Lower leg skin (tissue), 4 donors: Measurements from ENCODE around the gene LTV1. TPM values are rescaled to one million over a fixed set of nuclear protein-coding genes. Genes with fewer than 3 reads are reported as not detected.
"Not testable (repeated sequence)": the region's sequence is repeated elsewhere in the genome, so short reads cannot be mapped to it uniquely, and the experiment has no call there.

Experiments
- DNase-seq, 2 donors: peaks; one replicate each; pipeline ENCODE4 v3.0.0-alpha.2; 2019; ENCODE audit warnings: low spot score in 2 of 2
- H3K4me3 ChIP-seq: fragments of 200-600 bp; sonication (generic); 2 replicates; pipeline ENCODE4 v1.5.1; 2017; ENCODE audit warnings: mild to moderate bottlenecking, low read depth; ENCODE audit not compliant: poor library complexity, severe bottlenecking
- CTCF ChIP-seq, 3 donors: fragments of 450-650 bp; IDR thresholded peaks; one replicate each; pipeline ENCODE4 v1.5.1; 2016; ENCODE audit warnings: antibody characterized with exemption in 3 of 3, mild to moderate bottlenecking in 3 of 3, moderate library complexity in 2 of 3
- POLR2A ChIP-seq, 2 donors: fragments of 450-650 bp; IDR thresholded peaks; one replicate each; pipeline ENCODE4 v1.6.1; 2016 to 2017; ENCODE audit warnings: antibody characterized with exemption in 2 of 2, mild to moderate bottlenecking in 1 of 2, moderate library complexity in 1 of 2
- WGBS, 2 donors: methylation state at CpG; one replicate each; pipeline ENCODE4 v1.1.5; 2018; 5-methylcytosine and 5-hydroxymethylcytosine counted together
- intact Hi-C: fragments of 100-400 bp; cut with DNase I; formaldehyde crosslinking; loops from one replicate; pipeline ENCODE4 v1.15.0; 2023; ENCODE audit warnings: low total_unique reads
- total RNA-seq, 4 donors: library from RNA; depleted of rRNA; stranded (reverse); fragments of >200 nt; gene quantifications; one replicate each; pipeline ENCODE4 v1.1.0, GENCODE V29; 2016

LTV1 gene
- total RNA-seq: 10 to 100 TPM in 3 of 4 donors, 1 to 10 TPM in 1; 9.5 to 19.0 (median 16.1) TPM

GRCh38 chr6:143842902-143843676, at the start of gene LTV1:
TSS of gene LTV1 (plus strand) at chr6:143843338. CDS start at chr6:143843478, 140 bp downstream.
- H3K4me3 ChIP-seq: peak within 1 kb of the TSS; percentile 79
- TF ChIP-seq CTCF (IDR thresholded peaks at IDR 0.05) (peak in 1 of 3 donors; percentile 27), POLR2A (IDR thresholded peaks at IDR 0.05) (no peak)
- DNase-seq: peak; percentile 96 to 99
- intact Hi-C loops: no loop called here
- WGBS, 2 donors: 0 to 1% methylated on average over 41 to 47 of the region's 64 CpGs

- WGBS, 2 donors: 94 to 98% methylated on average over 2 of the region's 2 CpGs
- intact Hi-C loops, DNase-seq, H3K4me3 ChIP-seq: not testable (repeated sequence)
Observed at GRCh38 chr6:143796551-143796950, 46.6 kb upstream of the LTV1 start.

GRCh38 chr6:143798487-143798886, 44.7 kb upstream of the LTV1 start:
- DNase-seq, intact Hi-C loops, H3K4me3 ChIP-seq: not testable (repeated sequence)
- WGBS, 2 donors: 90 to 96% methylated on average over 3 of the region's 3 CpGs

- no peak overlapping the region for H3K4me3 ChIP-seq
- TF ChIP-seq CTCF (IDR thresholded peaks at IDR 0.05) (no peak), POLR2A (IDR thresholded peaks at IDR 0.05) (no peak)
- no peak for DNase-seq
- WGBS, 2 donors: 96% methylated on average over 8 of the region's 8 CpGs
- intact Hi-C loops: no loop called here
Observed at GRCh38 chr6:143802833-143803565, 40.1 kb upstream of the LTV1 start.

- TF ChIP-seq POLR2A (IDR thresholded peaks at IDR 0.05) (no peak), CTCF (IDR thresholded peaks at IDR 0.05) (no peak)
- H3K4me3 ChIP-seq: no peak overlapping the region
- DNase-seq: no peak
- intact Hi-C loops: no loop called here
- WGBS, 2 donors: 91 to 92% methylated on average over 9 of the region's 9 CpGs
Observed at GRCh38 chr6:143803769-143804568, 39.2 kb upstream of the LTV1 start.

- no peak for TF ChIP-seq POLR2A (IDR thresholded peaks at IDR 0.05)
- TF ChIP-seq CTCF (IDR thresholded peaks at IDR 0.05): no peak
Observed at GRCh38 chr6:143804835-143805239, 38.3 kb upstream of the LTV1 start.

More at GRCh38 chr6:143804835-143805239, 38.3 kb upstream of the LTV1 start:
- H3K4me3 ChIP-seq: no peak overlapping the region
- WGBS, 2 donors: 68 to 71% methylated on average over 4 of the region's 4 CpGs
- no peak for DNase-seq
- intact Hi-C loops: no loop called here
